A172 (cell line): ENCODE data around the gene B4GALNT4. TPM values are rescaled to one million over a fixed set of nuclear protein-coding genes. Genes with fewer than 3 reads are reported as not detected.
"Not testable (repeated sequence)": the region's sequence is repeated elsewhere in the genome, so short reads cannot be mapped to it uniquely, and the experiment has no call there.

Experiments used
- DNase-seq: peaks from one replicate; pipeline ENCODE4 v3.0.0-alpha.2; 2015; ENCODE audit warnings: low spot score
- total RNA-seq: library from RNA; depleted of rRNA; stranded (reverse); fragments of >200 nt; shearing (Covaris generic); gene quantifications from 2 replicates; pipeline ENCODE4 v1.2.3, GENCODE V29; 2014; rRNA removed

The B4GALNT4 gene, protein sequence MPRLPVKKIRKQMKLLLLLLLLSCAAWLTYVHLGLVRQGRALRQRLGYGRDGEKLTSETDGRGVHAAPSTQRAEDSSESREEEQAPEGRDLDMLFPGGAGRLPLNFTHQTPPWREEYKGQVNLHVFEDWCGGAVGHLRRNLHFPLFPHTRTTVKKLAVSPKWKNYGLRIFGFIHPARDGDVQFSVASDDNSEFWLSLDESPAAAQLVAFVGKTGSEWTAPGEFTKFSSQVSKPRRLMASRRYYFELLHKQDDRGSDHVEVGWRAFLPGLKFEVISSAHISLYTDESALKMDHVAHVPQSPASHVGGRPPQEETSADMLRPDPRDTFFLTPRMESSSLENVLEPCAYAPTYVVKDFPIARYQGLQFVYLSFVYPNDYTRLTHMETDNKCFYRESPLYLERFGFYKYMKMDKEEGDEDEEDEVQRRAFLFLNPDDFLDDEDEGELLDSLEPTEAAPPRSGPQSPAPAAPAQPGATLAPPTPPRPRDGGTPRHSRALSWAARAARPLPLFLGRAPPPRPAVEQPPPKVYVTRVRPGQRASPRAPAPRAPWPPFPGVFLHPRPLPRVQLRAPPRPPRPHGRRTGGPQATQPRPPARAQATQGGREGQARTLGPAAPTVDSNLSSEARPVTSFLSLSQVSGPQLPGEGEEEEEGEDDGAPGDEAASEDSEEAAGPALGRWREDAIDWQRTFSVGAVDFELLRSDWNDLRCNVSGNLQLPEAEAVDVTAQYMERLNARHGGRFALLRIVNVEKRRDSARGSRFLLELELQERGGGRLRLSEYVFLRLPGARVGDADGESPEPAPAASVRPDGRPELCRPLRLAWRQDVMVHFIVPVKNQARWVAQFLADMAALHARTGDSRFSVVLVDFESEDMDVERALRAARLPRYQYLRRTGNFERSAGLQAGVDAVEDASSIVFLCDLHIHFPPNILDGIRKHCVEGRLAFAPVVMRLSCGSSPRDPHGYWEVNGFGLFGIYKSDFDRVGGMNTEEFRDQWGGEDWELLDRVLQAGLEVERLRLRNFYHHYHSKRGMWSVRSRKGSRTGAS
- 27.9 and 40.8 TPM in 2 replicates for total RNA-seq

GRCh38 chr11:369336-370018 lies at the start of gene B4GALNT4:
TSS of gene B4GALNT4 (plus strand) at chr11:369499. CDS start at chr11:369804, 305 bp downstream.
- no peak for DNase-seq

DNA sequence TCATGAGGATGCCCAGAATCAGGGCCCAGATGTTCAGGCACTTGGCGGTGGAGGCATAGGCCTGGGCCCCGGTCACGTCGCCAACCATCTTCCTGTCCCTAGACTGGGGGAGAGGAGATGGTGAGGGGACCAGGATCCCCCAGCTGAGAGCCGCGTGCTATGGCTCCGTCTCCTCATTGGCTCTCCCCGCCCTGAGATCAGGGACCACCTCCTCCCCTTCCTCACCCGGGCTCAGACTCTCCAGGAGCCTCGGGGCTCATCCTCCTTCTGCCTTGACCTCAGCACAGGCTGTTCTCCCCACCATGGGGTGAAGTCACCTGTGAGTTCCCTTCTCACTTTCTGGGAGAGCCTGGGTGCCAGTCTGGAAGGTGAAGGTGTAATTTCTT lies 49.4 kb upstream of the B4GALNT4 start:
- DNase-seq = not testable (repeated sequence)

DNA sequence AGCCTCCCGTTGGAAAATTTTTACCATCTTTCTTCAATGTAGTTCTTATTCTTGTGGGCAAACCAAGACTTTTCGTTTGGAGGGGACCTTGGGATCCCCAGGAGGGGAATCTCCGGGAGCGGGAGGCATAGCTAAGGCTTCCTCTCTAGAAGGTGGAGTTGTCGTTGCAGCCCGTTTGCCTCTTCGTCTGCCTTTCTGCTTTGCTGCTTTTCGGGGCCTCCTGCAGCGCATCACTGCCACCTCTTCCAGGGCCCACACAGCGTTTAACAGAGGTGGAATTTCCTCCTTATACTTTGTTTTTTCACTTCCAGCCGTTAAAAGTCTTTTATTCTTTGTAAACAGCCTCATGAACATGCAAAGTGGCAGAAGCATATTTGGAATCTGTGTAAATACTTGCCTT lies 45.1 kb upstream of the B4GALNT4 start:
- no peak for DNase-seq

DNA sequence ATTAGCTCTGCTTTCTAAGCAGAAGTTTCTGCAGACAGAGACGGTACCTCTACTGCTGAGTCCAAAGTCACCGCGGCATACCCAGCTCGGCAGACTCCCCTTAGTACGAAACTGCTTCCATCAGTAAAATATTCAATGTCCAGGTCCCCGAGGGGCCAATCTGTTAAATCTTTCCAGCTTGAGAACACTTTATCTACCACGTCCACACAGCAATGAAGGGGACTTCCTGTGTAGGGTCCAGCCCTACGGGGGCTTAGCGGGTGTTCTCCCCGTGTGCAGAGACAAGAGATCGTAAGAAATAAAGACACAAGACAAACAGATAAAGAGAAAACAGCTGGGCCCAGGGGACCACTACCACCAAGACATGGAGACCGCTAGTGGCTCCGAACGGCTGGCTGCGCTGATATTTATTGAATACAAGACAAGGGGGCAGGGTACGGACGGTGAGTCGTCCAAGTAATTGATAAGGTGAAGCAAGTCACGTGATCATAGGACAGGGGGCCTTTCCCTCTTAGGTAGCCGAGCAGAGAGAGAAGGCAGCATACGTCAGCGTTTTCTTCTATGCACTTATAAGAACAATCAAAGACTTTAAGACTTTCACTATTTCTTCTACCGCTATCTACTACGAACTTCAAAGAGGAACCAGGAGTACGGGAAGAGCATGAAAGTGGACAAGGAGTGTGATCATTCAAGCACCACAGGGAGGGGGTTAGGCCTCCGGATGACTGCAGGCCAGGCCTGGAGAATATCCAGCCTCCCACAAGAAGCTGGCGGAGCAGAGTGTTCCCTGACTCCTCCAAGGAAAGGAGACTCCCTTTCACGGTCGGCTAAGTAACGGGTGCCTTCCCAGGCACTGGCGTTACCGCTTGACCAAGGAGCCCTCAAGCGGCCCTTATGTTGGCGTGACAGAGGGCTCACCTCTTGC lies 44.4 kb upstream of the B4GALNT4 start:
- DNase-seq = not testable (repeated sequence)

GRCh38 chr11:325796-326591 lies 43.3 kb upstream of the B4GALNT4 start:
- no peak for DNase-seq

GRCh38 chr11:326592-326841 lies 42.8 kb upstream of the B4GALNT4 start:
- DNase-seq = no peak

DNA sequence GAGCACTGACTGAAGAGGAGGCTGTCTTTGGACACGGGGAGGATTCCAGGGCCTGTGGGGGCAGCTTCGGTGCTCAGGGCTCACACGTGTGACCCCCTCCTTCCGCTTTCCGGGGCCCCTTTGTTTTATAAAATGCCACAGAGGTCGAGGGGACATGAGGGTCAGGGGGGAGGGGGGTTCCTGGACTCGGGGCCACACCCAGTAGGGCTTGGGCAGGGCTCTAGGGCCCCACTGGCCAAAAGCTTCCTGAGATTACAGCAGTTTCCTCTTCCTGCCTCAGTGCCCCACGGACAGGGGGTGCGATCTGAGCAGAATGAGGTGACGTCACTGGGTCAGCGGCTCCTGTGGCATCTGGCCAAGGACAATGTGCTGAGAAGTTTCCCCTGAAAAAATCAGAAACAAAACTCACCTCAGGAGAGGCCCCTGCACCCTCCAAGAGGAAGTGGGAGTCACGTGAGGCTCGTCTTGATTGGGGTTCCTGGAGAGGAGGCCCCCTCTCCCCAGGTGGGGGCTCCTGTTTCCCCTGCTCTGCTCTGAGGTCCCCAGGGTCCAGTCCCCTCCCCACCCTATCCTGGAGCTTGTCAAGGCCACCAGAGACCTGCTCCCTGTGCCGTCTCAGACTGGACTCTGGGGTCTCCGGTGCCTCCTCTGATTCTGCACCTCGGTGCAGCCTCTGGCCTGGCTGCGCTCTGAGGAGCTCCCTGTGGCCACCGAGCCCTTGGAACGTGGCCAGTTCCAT lies 42.3 kb upstream of the B4GALNT4 start:
- DNase-seq = no peak

DNA sequence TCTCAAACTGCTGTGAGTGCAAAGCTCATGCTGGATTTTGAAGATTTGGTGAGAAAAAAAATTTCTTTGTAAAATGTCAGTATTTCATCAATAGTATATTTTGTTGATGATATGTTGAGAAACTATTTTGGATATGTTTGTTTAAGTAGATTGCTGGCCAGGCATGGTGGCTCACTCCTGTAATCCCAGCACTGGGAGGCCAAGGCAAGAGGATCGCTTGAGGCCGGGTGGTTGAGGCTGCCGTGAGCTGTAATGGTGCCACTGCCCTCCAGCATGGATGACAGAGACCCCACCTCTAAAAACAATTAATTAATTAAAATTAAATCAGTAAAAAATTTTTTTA lies 41.7 kb upstream of the B4GALNT4 start:
- no peak for DNase-seq

DNA sequence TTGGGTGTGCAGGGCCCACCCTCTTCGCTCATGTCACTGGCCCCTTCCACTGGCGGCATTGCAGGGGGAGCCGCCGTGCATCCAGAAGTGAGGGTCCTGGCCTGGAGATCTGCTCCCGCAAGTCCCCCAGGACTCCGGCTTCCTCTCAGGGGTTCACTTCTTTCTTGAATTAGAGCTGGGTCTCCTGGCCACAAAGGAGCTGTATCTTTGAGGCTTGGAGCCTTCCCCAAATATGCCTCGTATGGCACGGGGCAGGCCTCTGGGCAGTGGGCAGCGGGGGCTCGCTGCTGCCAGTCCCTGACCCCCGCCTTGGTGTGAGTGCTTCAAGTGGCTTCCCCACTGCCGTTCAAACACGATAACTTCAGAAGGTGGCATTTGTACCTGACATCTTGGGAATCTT lies 41.3 kb upstream of the B4GALNT4 start:
- DNase-seq = no peak

DNA sequence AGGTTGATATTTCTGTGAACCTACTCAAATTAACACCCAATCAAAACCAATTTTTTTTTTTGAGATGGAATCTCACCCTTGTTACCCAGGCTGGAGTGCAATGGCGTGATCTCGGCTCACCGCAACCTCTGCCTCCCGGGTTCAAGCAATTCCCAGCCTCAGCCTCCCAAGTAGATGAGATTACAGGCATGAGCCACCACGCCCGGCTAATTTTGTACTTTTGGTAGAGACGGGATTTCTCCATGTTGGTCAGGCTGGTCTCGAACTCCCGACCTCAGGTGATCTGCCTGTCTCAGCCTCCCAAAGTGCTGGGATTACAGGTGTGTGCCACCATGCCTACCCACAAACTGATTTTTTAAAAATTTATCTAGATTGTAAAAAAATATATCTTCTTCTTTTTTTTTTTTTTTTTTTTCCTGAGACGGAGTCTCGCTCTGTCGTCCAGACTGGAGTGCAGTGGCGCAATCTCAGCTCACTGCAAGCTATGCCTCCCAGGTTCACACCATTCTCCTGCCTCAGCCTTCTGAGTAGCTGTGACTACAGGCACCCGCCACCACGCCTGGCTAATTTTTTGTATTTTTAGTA lies 40.7 kb upstream of the B4GALNT4 start:
- DNase-seq = not testable (repeated sequence)

GRCh38 chr11:329886-330253 lies 39.4 kb upstream of the B4GALNT4 start:
- DNase-seq = no peak

DNA sequence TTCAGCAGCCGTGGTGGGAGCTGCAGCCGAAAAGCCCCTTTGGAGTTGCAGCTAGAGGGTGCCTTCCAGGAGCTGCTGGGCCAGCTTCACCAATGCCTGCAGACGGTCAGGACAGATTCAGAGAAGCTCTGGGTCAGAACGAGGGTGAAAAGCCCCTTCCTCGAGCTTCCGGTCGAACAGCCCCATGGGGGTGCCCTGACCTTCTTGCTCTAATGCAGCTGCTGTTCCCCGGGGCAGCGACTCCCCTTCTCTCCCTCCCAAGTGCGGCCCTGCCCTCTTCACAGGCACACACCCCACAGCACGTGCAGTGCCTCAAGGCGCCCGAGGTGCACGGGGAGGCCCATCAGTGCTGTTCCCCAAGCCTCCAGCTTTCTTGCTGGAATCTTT lies 39.0 kb upstream of the B4GALNT4 start:
- DNase-seq = no peak

- DNase-seq = no peak
Measured at GRCh38 chr11:330694-331357, 38.5 kb upstream of the B4GALNT4 start.

GRCh38 chr11:331358-332060 lies 37.8 kb upstream of the B4GALNT4 start:
- DNase-seq = no peak

GRCh38 chr11:332651-333480 lies 36.4 kb upstream of the B4GALNT4 start:
- no peak for DNase-seq

DNA sequence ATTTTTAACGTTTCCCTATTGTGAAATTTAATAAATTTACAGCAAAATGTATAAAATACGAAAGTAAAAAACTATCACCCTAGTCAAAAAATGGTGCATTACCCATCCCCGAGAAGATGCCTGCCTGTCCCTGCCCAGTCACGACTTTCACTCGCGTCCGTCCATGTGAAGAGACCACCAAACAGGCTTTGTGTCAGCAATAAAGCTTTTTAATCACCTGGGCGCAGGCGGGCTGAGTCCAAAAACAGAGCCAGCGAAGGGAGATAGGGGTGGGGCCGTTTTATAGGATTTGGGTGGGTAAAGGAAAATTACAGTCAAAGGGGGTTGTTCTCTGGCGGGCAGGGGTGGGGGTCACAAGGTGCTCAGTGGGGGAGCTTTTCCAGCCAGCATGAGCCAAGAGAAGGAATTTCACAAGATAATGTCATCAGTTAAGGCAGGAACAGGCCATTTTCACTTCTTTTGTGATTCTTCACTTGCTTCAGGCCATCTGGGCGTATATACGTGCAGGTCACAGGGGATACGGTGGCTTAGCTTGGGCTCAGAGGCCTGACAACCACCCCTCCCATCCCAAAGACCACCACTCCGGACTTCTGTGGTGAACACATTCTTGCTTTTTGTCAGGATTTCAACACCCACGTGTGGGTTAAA lies 35.6 kb upstream of the B4GALNT4 start:
- DNase-seq = not testable (repeated sequence)
